AG04450 (cell line): ENCODE results near the gene SLC7A11. TPM values are rescaled to one million over a fixed set of nuclear protein-coding genes. Genes with fewer than 3 reads are reported as not detected.

Experiments
- CTCF ChIA-PET: fragments of 300-600, 350-600 bp; formaldehyde crosslinking; extraction: SDS; loops from one replicate; lab custom pipeline; 2022; ENCODE audit warnings: antibody characterized with exemption, inconsistent platforms; lab: Charles Lee
- POLR2A ChIA-PET: fragments of 350-600 bp; formaldehyde crosslinking; extraction: SDS; loops from one replicate; lab custom pipeline; 2021; ENCODE audit warnings: antibody characterized with exemption, inconsistent platforms; lab: Yijun Ruan, JAX
- DNase-seq: peaks from one replicate; pipeline ENCODE4 v3.0.0-alpha.2; 2011; ENCODE audit warnings: low read depth, low spot score
- H3K27ac ChIP-seq: one replicate; pipeline ENCODE4 v1.5.1; 2012; ENCODE audit warnings: low read depth, low read length, control low read depth
- H3K27me3 ChIP-seq: one replicate; pipeline ENCODE4 v1.6.0; 2012; ENCODE audit warnings: low read length; ENCODE audit not compliant: control insufficient read depth, insufficient read depth
- H3K4me3 ChIP-seq: 2 replicates; pipeline ENCODE4 v1.5.1; 2011; ENCODE audit warnings: mild to moderate bottlenecking, low read depth, low read length, control low read depth
- H3K9me3 ChIP-seq: 2 replicates; pipeline ENCODE4 v1.5.1; 2012; ENCODE audit warnings: low read length; ENCODE audit not compliant: control insufficient read depth, insufficient read depth
- polyA plus RNA-seq: library from polyadenylated mRNA; depleted of rRNA; stranded (reverse); fragments of >200 nt; gene quantifications from 2 replicates; pipeline ENCODE4 v1.2.3, GENCODE V29; 2011
- TF ChIP-seq, protein P1 (sequence below): IDR thresholded peaks from 2 replicates; pipeline ENCODE4 v1.5.1; 2011; ENCODE audit warnings: low read depth, low read length, control low read depth, inconsistent platforms

SLC7A11 gene
- polyA plus RNA-seq, 1 experiment: 80.5 TPM

DNA sequence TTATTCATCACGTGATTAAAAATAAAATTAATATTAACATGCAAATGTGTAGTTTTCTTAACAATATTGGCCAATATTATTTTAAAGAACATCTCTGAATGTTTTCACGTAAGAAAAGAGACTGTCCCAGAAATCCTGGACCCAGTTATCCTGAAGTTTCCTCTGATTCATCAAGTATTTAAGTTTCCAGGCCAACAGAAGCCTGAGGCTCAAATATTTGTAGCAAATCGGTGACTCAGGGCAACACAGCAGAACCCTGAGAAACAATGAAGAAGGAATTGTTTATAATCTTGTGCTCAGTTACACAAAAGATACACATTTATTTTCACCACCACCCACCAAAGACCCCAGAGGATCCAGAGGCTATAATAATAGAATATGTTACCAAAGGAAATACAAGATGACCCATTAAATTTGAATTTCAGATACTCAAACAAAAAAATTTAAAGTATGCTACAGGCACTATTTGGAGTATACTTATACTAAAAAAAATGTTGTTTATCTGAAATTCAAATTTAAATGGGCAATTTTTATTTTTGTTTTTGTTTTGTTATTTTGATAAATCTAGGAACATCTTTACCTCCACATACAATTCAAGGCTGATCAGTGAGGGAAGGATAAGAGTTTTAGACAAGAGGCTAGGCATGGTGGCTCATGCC is 33.9 kb upstream of the SLC7A11 start:
- peak; percentile 55 for DNase-seq
- Histone ChIP-seq H3K27me3 (no peaks in the 10 kb centered on the region), H3K27ac (peak overlapping the region; percentile 55), H3K9me3 (no peaks in the 10 kb centered on the region), H3K4me3 (no peak overlapping the region)
- ChIA-PET POLR2A (no interaction called here), CTCF (no interaction called here)
- TF ChIP-seq, protein P1, sequence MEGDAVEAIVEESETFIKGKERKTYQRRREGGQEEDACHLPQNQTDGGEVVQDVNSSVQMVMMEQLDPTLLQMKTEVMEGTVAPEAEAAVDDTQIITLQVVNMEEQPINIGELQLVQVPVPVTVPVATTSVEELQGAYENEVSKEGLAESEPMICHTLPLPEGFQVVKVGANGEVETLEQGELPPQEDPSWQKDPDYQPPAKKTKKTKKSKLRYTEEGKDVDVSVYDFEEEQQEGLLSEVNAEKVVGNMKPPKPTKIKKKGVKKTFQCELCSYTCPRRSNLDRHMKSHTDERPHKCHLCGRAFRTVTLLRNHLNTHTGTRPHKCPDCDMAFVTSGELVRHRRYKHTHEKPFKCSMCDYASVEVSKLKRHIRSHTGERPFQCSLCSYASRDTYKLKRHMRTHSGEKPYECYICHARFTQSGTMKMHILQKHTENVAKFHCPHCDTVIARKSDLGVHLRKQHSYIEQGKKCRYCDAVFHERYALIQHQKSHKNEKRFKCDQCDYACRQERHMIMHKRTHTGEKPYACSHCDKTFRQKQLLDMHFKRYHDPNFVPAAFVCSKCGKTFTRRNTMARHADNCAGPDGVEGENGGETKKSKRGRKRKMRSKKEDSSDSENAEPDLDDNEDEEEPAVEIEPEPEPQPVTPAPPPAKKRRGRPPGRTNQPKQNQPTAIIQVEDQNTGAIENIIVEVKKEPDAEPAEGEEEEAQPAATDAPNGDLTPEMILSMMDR: no peak

GRCh38 chr4:138275216-138275615 is 33.1 kb upstream of the SLC7A11 start:
- TF ChIP-seq, protein P1: no peak
- no peak overlapping the region for H3K27ac ChIP-seq
- DNase-seq: no peak
- ChIA-PET POLR2A (no interaction called here), CTCF (interaction anchor here (0.6 kb wide), 1 partner anchor 222 kb away, joined by 3 read pairs; no protein-coding TSS in a partner anchor)
- H3K4me3 ChIP-seq: no peak overlapping the region
- H3K27me3 ChIP-seq: no peaks in the 10 kb centered on the region
- no peaks in the 10 kb centered on the region for H3K9me3 ChIP-seq

DNA sequence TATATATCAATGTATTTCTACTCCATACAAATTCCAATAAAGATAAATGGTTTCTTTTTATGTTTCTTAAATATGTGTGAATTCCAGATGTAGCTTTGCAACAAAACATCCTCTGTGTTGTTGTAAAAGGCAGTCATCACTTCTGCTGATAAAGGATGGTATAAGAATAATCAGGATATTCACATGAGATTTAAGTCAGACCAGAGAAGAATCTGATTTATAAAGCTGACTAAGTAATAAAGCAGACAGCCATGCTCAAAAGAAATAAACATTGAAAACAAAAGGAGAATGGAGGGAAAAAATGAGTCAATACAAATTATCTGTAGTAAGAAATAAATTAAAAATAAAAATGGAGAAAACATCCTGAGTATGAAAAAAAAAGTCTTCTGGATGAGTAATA is 27.0 kb upstream of the SLC7A11 start:
- H3K9me3 ChIP-seq: no peaks in the 10 kb centered on the region
- ChIA-PET CTCF (no interaction called here), POLR2A (no interaction called here)
- no peaks in the 10 kb centered on the region for H3K27me3 ChIP-seq
- H3K4me3 ChIP-seq: no peak overlapping the region
- H3K27ac ChIP-seq: no peak overlapping the region
- TF ChIP-seq, protein P1: no peak
- DNase-seq: no peak

DNA sequence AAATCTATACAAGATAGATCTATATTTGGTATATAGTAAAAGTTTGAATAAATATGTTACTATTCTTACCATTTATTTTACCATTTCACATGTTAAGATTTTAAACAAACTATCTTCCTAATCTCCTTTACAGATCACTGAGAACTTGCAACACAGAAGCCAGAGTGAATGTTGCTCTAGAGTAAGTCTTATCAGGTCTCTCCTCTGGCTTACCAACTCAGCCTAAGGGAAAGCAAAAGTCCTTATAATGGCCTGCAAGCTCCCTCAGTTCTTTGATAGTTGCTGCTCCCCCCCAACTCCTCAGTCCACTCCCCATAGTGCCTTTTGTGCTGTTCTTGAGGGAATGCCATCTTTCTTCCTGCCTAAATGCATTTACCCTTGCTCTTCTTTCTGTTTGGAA is 25.7 kb upstream of the SLC7A11 start:
- ChIA-PET POLR2A (no interaction called here), CTCF (no interaction called here)
- DNase-seq: no peak

DNA sequence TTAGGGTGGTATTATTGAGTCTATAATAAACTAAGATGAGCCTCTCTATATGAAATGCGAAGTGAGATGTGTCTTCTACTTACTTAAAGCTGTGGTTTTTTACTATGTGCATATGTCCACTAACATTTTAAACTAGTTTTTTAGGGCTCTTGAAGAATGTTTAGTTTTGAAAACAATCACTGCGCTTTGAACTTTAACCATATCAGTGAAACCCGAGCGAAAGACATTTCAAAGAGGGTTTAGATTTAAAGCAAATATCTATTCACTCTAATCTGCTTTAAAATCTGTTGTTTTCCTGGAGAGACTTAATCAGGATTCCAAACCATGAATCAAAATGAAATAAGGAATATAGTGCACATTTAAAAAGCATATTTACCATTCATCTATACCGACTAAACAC is 24.8 kb upstream of the SLC7A11 start:
- POLR2A ChIA-PET: no interaction called here
- Histone ChIP-seq H3K27me3 (no peaks in the 10 kb centered on the region), H3K4me3 (no peak overlapping the region)

More for the DNA sequence above, 25.7 kb upstream of the SLC7A11 start:
- H3K27ac ChIP-seq: no peak overlapping the region
- H3K27me3 ChIP-seq: no peaks in the 10 kb centered on the region
- TF ChIP-seq, protein P1: no peak
- H3K4me3 ChIP-seq: no peak overlapping the region
- H3K9me3 ChIP-seq: no peaks in the 10 kb centered on the region

More for the DNA sequence above, 24.8 kb upstream of the SLC7A11 start:
- TF ChIP-seq, protein P1: no peak
- Histone ChIP-seq H3K27ac (no peak overlapping the region), H3K9me3 (no peaks in the 10 kb centered on the region)
- CTCF ChIA-PET: no interaction called here
- no peak for DNase-seq
